ENCODE measurements around the gene ATXN7L2.

DNA sequence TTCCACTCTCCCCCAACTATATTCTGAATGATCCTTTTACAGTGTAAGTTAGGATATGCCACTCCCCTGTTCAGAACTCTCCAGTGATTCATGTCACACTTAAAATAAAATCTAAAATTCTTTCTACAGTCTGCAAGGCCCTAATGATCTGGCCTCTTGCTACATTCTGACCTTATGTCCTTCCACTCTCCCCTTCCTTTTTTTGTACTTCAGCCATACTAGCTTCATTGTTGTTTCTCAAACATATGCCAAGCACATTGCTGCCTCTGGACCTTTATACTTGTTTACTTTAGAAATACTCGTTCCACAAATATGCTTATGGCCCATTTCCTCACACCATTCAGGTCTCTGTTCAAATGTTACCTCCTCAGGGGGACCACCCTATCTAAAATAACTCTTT, 42.6 kb upstream of the ATXN7L2 start:
- TF ChIP-seq, protein P1, sequence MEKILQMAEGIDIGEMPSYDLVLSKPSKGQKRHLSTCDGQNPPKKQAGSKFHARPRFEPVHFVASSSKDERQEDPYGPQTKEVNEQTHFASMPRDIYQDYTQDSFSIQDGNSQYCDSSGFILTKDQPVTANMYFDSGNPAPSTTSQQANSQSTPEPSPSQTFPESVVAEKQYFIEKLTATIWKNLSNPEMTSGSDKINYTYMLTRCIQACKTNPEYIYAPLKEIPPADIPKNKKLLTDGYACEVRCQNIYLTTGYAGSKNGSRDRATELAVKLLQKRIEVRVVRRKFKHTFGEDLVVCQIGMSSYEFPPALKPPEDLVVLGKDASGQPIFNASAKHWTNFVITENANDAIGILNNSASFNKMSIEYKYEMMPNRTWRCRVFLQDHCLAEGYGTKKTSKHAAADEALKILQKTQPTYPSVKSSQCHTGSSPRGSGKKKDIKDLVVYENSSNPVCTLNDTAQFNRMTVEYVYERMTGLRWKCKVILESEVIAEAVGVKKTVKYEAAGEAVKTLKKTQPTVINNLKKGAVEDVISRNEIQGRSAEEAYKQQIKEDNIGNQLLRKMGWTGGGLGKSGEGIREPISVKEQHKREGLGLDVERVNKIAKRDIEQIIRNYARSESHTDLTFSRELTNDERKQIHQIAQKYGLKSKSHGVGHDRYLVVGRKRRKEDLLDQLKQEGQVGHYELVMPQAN (conservative IDR thresholded peaks at IDR 0.05): no peak
- TF ChIP-seq SRF (IDR thresholded peaks at IDR 0.05; ENCODE audit: low read depth in 2 of 2, low read length in 2 of 2) (no peak), SREBF2 (IDR thresholded peaks at IDR 0.05; ENCODE audit: low read length) (no peak), HDAC2 (IDR thresholded peaks at IDR 0.05) (no peak), SIN3A (IDR thresholded peaks at IDR 0.05; ENCODE audit: low read depth, low read length) (no peak), POLR2A (IDR thresholded peaks at IDR 0.05; ENCODE audit: low read depth, low read length) (no peak), FOXK2 (IDR thresholded peaks at IDR 0.05) (no peak), SMC3 (IDR thresholded peaks at IDR 0.05; ENCODE audit: borderline replicate concordance, low read length) (no peak), YY1 (IDR thresholded peaks at IDR 0.05; ENCODE audit: low read depth, low read length) (no peak), POLR2AphosphoS5 (IDR thresholded peaks at IDR 0.05; ENCODE audit: low read length) (no peak)
- TF ChIP-seq, protein P2, sequence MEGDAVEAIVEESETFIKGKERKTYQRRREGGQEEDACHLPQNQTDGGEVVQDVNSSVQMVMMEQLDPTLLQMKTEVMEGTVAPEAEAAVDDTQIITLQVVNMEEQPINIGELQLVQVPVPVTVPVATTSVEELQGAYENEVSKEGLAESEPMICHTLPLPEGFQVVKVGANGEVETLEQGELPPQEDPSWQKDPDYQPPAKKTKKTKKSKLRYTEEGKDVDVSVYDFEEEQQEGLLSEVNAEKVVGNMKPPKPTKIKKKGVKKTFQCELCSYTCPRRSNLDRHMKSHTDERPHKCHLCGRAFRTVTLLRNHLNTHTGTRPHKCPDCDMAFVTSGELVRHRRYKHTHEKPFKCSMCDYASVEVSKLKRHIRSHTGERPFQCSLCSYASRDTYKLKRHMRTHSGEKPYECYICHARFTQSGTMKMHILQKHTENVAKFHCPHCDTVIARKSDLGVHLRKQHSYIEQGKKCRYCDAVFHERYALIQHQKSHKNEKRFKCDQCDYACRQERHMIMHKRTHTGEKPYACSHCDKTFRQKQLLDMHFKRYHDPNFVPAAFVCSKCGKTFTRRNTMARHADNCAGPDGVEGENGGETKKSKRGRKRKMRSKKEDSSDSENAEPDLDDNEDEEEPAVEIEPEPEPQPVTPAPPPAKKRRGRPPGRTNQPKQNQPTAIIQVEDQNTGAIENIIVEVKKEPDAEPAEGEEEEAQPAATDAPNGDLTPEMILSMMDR (IDR thresholded peaks at IDR 0.05 in 2 of 3, conservative IDR thresholded peaks at IDR 0.05 in 1 of 3; ENCODE audit: control insufficient read depth in 2 of 3, extremely low read depth in 1 of 3, insufficient read depth in 1 of 3, low read depth in 3 of 3, low read length in 3 of 3): no peak
- TF ChIP-seq, protein P3, sequence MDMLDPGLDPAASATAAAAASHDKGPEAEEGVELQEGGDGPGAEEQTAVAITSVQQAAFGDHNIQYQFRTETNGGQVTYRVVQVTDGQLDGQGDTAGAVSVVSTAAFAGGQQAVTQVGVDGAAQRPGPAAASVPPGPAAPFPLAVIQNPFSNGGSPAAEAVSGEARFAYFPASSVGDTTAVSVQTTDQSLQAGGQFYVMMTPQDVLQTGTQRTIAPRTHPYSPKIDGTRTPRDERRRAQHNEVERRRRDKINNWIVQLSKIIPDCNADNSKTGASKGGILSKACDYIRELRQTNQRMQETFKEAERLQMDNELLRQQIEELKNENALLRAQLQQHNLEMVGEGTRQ (IDR thresholded peaks at IDR 0.05; ENCODE audit: borderline replicate concordance, low read depth, low read length): no peak
- TF ChIP-seq, protein P4, sequence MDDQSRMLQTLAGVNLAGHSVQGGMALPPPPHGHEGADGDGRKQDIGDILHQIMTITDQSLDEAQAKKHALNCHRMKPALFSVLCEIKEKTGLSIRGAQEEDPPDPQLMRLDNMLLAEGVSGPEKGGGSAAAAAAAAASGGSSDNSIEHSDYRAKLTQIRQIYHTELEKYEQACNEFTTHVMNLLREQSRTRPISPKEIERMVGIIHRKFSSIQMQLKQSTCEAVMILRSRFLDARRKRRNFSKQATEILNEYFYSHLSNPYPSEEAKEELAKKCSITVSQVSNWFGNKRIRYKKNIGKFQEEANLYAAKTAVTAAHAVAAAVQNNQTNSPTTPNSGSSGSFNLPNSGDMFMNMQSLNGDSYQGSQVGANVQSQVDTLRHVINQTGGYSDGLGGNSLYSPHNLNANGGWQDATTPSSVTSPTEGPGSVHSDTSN (IDR thresholded peaks at IDR 0.05; ENCODE audit: insufficient replicate concordance, low read depth, low read length): no peak

Data from GM12878 (cell line).